K562 (cell line): ENCODE data around the gene VPS13C. TPM values are rescaled to one million over a fixed set of nuclear protein-coding genes. Genes with fewer than 3 reads are reported as not detected.

Experiments
- ATAC-seq: fragments of 200-7000 bp; cut with Tn5 transposase; 3 replicates; pipeline ENCODE4 v1.9.1; 2020; ENCODE audit warnings: moderate library complexity
- BruUV-seq: library from RNA; stranded (reverse); fragments of 400-500 nt; replicated peaks from 2 replicates; lab custom pipeline; 2021; lab: Mats Ljungman, UMichigan
- CTCF ChIA-PET: fragments of 300-600 bp; formaldehyde crosslinking; extraction: SDS; loops from one replicate; lab custom pipeline; 2021; ENCODE audit warnings: low intra/inter-chr PET ratio; lab: Yijun Ruan, JAX
- POLR2A ChIA-PET: fragments of 300-600, 350-650 bp; sonication (Branson Sonifier 250); formaldehyde crosslinking; extraction: SDS; loops from one replicate; lab custom pipeline; 2021; ENCODE audit warnings: antibody characterized with exemption, inconsistent platforms; lab: Yijun Ruan, JAX
- DNase-seq, 4 experiments: peaks; one replicate each; pipeline versions ENCODE4 v3.0.0 to v3.0.0-alpha.2; 2011 to 2018; ENCODE audit warnings: low spot score in 3 of 4, mixed read lengths in 3 of 4; ENCODE audit errors: extremely low read depth in 1 of 4
- FAIRE-seq: peaks from 2 replicates; lab custom pipeline; 2011; peaks lifted over from hg19 to GRCh38; lab: Jason Lieb, UNC
- H2AFZ ChIP-seq: 2 replicates; pipeline ENCODE4 v1.6.0; 2011; ENCODE audit warnings: low read depth, low read length, control low read depth, inconsistent platforms
- H3K27ac ChIP-seq: fragments of 200-600 bp; 3 replicates; pipeline ENCODE4 v1.8.0; 2011; ENCODE audit warnings: low read depth, mild to moderate bottlenecking, control low read depth, inconsistent platforms, low read length, moderate library complexity, mixed read lengths; ENCODE audit errors: extremely low read depth
- H3K27me3 ChIP-seq, 2 experiments: fragments of 300-600 bp in 1 of 2; 2 replicates in 1 of 2; 3 replicates in 1 of 2; pipeline versions ENCODE4 v1.6.0 to v1.8.0; 2011; ENCODE audit warnings: inconsistent platforms in 2 of 2, low read length in 2 of 2, mild to moderate bottlenecking in 1 of 2, mixed read lengths in 1 of 2, moderate library complexity in 1 of 2; ENCODE audit not compliant: control insufficient read depth in 2 of 2, insufficient read depth in 2 of 2
- H3K36me3 ChIP-seq: fragments of 300-600 bp; 3 replicates; pipeline ENCODE4 v1.8.0; 2011; ENCODE audit warnings: mild to moderate bottlenecking, low read length, inconsistent platforms; ENCODE audit not compliant: control insufficient read depth, insufficient read depth
- H3K4me1 ChIP-seq, 2 experiments: fragments of 200-600 bp in 1 of 2; replicated peaks in 1 of 2; 2 replicates in 1 of 2; 3 replicates in 1 of 2; pipeline versions ENCODE4 v1.5.1 to v1.8.0; 2011; ENCODE audit warnings: inconsistent platforms in 2 of 2, low read length in 2 of 2, mild to moderate bottlenecking in 1 of 2, mixed read lengths in 1 of 2, moderate library complexity in 1 of 2; ENCODE audit not compliant: control insufficient read depth in 2 of 2, insufficient read depth in 2 of 2
- H3K4me2 ChIP-seq: 2 replicates; pipeline ENCODE4 v1.6.1; 2011; ENCODE audit warnings: low read length, control low read depth, inconsistent platforms, mixed read lengths; ENCODE audit not compliant: insufficient read depth
- H3K4me3 ChIP-seq: fragments of 200-600 bp; sonication (generic), shearing (Covaris generic); 2 replicates; pipeline ENCODE4 v1.5.1; 2016; ENCODE audit warnings: control low read depth, inconsistent platforms
- H3K79me2 ChIP-seq: fragments of 200-600 bp; 3 replicates; pipeline ENCODE4 v1.8.0; 2011; ENCODE audit warnings: low read length, inconsistent platforms; ENCODE audit not compliant: control insufficient read depth, insufficient read depth
- H3K9ac ChIP-seq, 2 experiments: 2 replicates each; pipeline versions ENCODE4 v1.6.0 to v1.6.1; 2011; ENCODE audit warnings: low read depth in 2 of 2, low read length in 2 of 2, control low read depth in 1 of 2, inconsistent platforms in 1 of 2, mild to moderate bottlenecking in 1 of 2, mixed read lengths in 1 of 2; ENCODE audit not compliant: insufficient read depth in 1 of 2
- H3K9me1 ChIP-seq: one replicate; pipeline ENCODE4 v1.6.0; 2011; ENCODE audit warnings: inconsistent platforms, mild to moderate bottlenecking, low read length, moderate library complexity; ENCODE audit not compliant: control insufficient read depth, insufficient read depth
- H3K9me3 ChIP-seq: replicated peaks from 2 replicates; pipeline ENCODE4 v1.5.1; 2011; ENCODE audit warnings: low read depth, low read length, inconsistent platforms; ENCODE audit not compliant: control insufficient read depth, insufficient read depth
- H4K20me1 ChIP-seq: replicated peaks from 2 replicates; pipeline ENCODE4 v1.6.1; 2011; ENCODE audit warnings: low read length, inconsistent platforms, mixed read lengths; ENCODE audit not compliant: control insufficient read depth, insufficient read depth
- BCOR ChIP-seq: fragments of 450-650 bp; IDR thresholded peaks from 2 replicates; pipeline ENCODE4 v1.6.1; 2016
- DPF2 ChIP-seq: fragments of 450-650 bp; IDR thresholded peaks from 2 replicates; pipeline ENCODE4 v1.6.1; 2016
- GATA2 ChIP-seq: sonication (generic); formaldehyde crosslinking; IDR thresholded peaks from 2 replicates; pipeline ENCODE4 v1.4.0; 2020; ENCODE audit warnings: mild to moderate bottlenecking, missing genetic modification reagents
- LCOR ChIP-seq: sonication (generic); formaldehyde crosslinking; IDR thresholded peaks from 2 replicates; pipeline ENCODE4 v1.8.0; 2022; ENCODE audit warnings: mild to moderate bottlenecking, missing genetic modification reagents
- MNT ChIP-seq, 2 experiments: fragments of 450-650 bp; conservative IDR thresholded peaks; 2 replicates each; pipeline ENCODE4 v1.6.1; 2017; ENCODE audit warnings: mild to moderate bottlenecking in 2 of 2, moderate library complexity in 2 of 2
- NRF1 ChIP-seq, 2 experiments: fragments of 450-650 bp; IDR thresholded peaks in 1 of 2; conservative IDR thresholded peaks in 1 of 2; 2 replicates each; pipeline ENCODE4 v1.6.1; 2014; ENCODE audit warnings: mild to moderate bottlenecking in 2 of 2
- RBBP5 ChIP-seq: fragments of 200-600 bp; sonication (generic); IDR thresholded peaks from 2 replicates; pipeline ENCODE4 v1.6.1; 2012; ENCODE audit warnings: borderline replicate concordance, mild to moderate bottlenecking, low read length, control low read depth, inconsistent platforms; ENCODE audit not compliant: insufficient read depth, poor library complexity, severe bottlenecking
- RBM39 ChIP-seq: fragments of 200-400 bp; formaldehyde crosslinking; optimal IDR thresholded peaks from 2 replicates; pipeline ENCODE3; 2018; ENCODE audit warnings: low read depth, low read length
- RHOXF2B ChIP-seq: fragments of 250-450 bp; sonication (Bioruptor Pico); conservative IDR thresholded peaks from 2 replicates; pipeline ENCODE4 v1.5.1; 2021
- SMC3 ChIP-seq: conservative IDR thresholded peaks from 2 replicates; pipeline ENCODE4 v1.6.1; 2011; ENCODE audit warnings: low read depth, low read length, improper control_type of control experiment; ENCODE audit not compliant: insufficient read depth
- SOX6 ChIP-seq: fragments of 450-650 bp; IDR thresholded peaks from 2 replicates; pipeline ENCODE4 v1.6.1; 2014; ENCODE audit warnings: mild to moderate bottlenecking
- U2AF1 ChIP-seq: fragments of 200-400 bp; formaldehyde crosslinking; optimal IDR thresholded peaks from 2 replicates; pipeline ENCODE3; 2017; ENCODE audit warnings: mild to moderate bottlenecking, low read depth, low read length, moderate library complexity
- ZBTB26 ChIP-seq: fragments of 450-650 bp; formaldehyde crosslinking; IDR thresholded peaks from 2 replicates; pipeline ENCODE4 v1.4.0; 2022; ENCODE audit warnings: missing genetic modification characterization
- ZNF212 ChIP-seq: fragments of 450-650 bp; formaldehyde crosslinking; IDR thresholded peaks from 2 replicates; pipeline ENCODE4 v1.4.0; 2020; ENCODE audit warnings: mild to moderate bottlenecking
- ZNF253 ChIP-seq: fragments of 250-450 bp; sonication (Bioruptor Pico); conservative IDR thresholded peaks from 2 replicates; pipeline ENCODE4 v1.6.1; 2021; ENCODE audit warnings: mild to moderate bottlenecking
- ZNF764 ChIP-seq: fragments of 250-450 bp; sonication (Bioruptor Pico); IDR thresholded peaks from 2 replicates; pipeline ENCODE4 v1.4.0; 2020; ENCODE audit warnings: low read depth, mild to moderate bottlenecking, moderate library complexity
- WGBS: fragments of 100-300 bp; shearing (Covaris generic); methylation state at CpG from one replicate; pipeline ENCODE4 v1.1.6; 2016; ENCODE audit warnings: low coverage, mixed read lengths; ENCODE audit not compliant: insufficient coverage; ENCODE audit errors: missing lambda C conversion rate; 5-methylcytosine and 5-hydroxymethylcytosine counted together
- in situ Hi-C: fragments of 300-500 bp; cut with MboI; formaldehyde crosslinking; loops from 4 replicates; pipeline ENCODE4 v1.15.0; 2018; ENCODE audit warnings: inconsistent platforms, mixed read lengths
- intact Hi-C: fragments of 100-400 bp; cut with micrococcal nuclease; formaldehyde crosslinking; loops from 2 replicates; pipeline ENCODE4 v1.14.2; 2022
- polyA plus RNA-seq, 8 experiments: library from polyadenylated mRNA; depleted of rRNA in 4 of 8; stranded (reverse) in 5 of 8; unstranded in 3 of 8; fragments of >200 nt; fragmentation: Nextera tagmentation in 2 of 8; fragmentation: Illumina TruSeq in 1 of 8; extraction: Ambion mirVana in 2 of 8; extraction: Trizol in 1 of 8; gene quantifications; 2 replicates each; pipeline versions ENCODE4 v1.2.1 to v1.2.3, GENCODE V29; 2011 to 2014; ENCODE audit warnings: inconsistent platforms in 1 of 8, missing spikeins in 1 of 8
- total RNA-seq, 7 experiments: library from RNA; depleted of rRNA in 6 of 7; stranded (reverse); fragments of >200 nt in 6 of 7; fragmentation: Illumina TruSeq in 2 of 7; extraction: Trizol in 2 of 7; gene quantifications; 2 replicates each; pipeline versions ENCODE4 v1.2.1 to v1.2.3, GENCODE V29; 2011 to 2021; ENCODE audit warnings: low replicate concordance in 1 of 7
- TF ChIP-seq, protein P1 (sequence below): fragments of 450-650 bp; formaldehyde crosslinking; conservative IDR thresholded peaks from 2 replicates; pipeline ENCODE4 v1.4.0; 2022; ENCODE audit warnings: mild to moderate bottlenecking, missing genetic modification characterization

The VPS13C gene
- total and polyA plus RNA-seq, 9 of the 15 experiments (the other 6 are each of a cell fraction or from before 2014, with no cell fraction given), result 5.2 to 32.3 (median 15.7) TPM

DNA sequence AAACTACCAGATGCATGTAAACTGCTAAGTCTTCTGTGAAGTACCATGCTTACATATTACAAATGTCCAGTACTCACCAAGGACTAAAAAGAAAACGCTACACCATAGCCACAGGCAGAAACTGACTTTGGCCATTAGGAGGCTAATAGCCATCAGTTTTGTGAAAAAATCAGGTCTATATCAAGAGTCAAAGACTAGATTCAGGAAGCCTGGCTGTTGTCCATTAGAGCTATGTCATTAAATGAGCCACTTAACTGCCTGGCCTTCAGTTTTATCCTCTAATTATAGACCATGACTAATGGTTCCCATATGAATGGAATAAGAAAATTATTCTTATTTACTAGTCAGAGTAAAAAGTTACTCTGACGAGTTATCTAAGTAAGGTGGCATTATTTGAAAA lies 144.1 kb downstream of the VPS13C start:
- FAIRE-seq (no peak), ATAC-seq (no peak), DNase-seq (no peak)
- CTCF ChIA-PET, result no interaction called here
- Histone ChIP-seq H3K36me3 (peaks cover 50% of the 10 kb centered on the region; the same call in 2 of the 3 replicates), H3K9me1 (no peaks in the 10 kb centered on the region), H3K4me2 (no peak overlapping the region), H3K4me3 (no peak overlapping the region), H3K9ac (no peak overlapping the region), H3K27ac (no peak overlapping the region), H3K27me3 (no peaks in the 10 kb centered on the region), H3K79me2 (no peaks in the 10 kb centered on the region), H4K20me1 (no peaks in the 10 kb centered on the region), H3K4me1 (no peaks in the 10 kb centered on the region), H2AFZ (no peak overlapping the region), H3K9me3 (no peaks in the 10 kb centered on the region)
- no TSS peak for BruUV-seq
- intact Hi-C loops, result no loop called here
- TF ChIP-seq NRF1 (conservative IDR thresholded peaks at IDR 0.05 in 1 of 2, IDR thresholded peaks at IDR 0.05 in 1 of 2) (no peak), BCOR (no peak), LCOR (CRISPR knock-in tag) (no peak), RBBP5 (no peak), RBM39 (no peak), ZBTB26 (CRISPR knock-in tag) (no peak), ZNF253 (no peak), RHOXF2B (CRISPR knock-in tag) (no peak), GATA2 (CRISPR knock-in tag) (no peak), SOX6 (no peak), SMC3 (no peak), DPF2 (no peak), ZNF764 (CRISPR knock-in tag) (no peak), ZNF212 (CRISPR knock-in tag) (no peak), U2AF1 (no peak), MNT (conservative IDR thresholded peaks at IDR 0.05) (no peak)
- TF ChIP-seq, protein P1, sequence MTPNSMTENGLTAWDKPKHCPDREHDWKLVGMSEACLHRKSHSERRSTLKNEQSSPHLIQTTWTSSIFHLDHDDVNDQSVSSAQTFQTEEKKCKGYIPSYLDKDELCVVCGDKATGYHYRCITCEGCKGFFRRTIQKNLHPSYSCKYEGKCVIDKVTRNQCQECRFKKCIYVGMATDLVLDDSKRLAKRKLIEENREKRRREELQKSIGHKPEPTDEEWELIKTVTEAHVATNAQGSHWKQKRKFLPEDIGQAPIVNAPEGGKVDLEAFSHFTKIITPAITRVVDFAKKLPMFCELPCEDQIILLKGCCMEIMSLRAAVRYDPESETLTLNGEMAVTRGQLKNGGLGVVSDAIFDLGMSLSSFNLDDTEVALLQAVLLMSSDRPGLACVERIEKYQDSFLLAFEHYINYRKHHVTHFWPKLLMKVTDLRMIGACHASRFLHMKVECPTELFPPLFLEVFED (CRISPR knock-in tag), result no peak
- POLR2A ChIA-PET, result no interaction called here
- 95% methylated on average over 2 of the region's 2 CpGs for WGBS
- in situ Hi-C loops, result no loop called here
